CD14-positive monocyte (primary cell): ENCODE data around the gene INTS6. TPM values are rescaled to one million over a fixed set of nuclear protein-coding genes. Genes with fewer than 3 reads are reported as not detected.

Experiments
- DNase-seq, 3 donors: peaks; one replicate each; pipeline ENCODE4 v3.0.0-alpha.2; 2011 to 2022
- H2AFZ ChIP-seq: 2 replicates; pipeline ENCODE4 v1.6.0; 2012; ENCODE audit warnings: mild to moderate bottlenecking, low read depth, low read length, inconsistent platforms; ENCODE audit not compliant: insufficient read depth, poor library complexity, severe bottlenecking
- H3K27ac ChIP-seq, 2 donors: 1 replicate in 1 of 2; 2 replicates in 1 of 2; pipeline ENCODE4 v1.5.1; 2012 to 2013; ENCODE audit warnings: low read length in 2 of 2, control low read depth in 1 of 2, inconsistent platforms in 1 of 2, low read depth in 1 of 2, mild to moderate bottlenecking in 1 of 2
- H3K27me3 ChIP-seq, 2 donors: one replicate each; pipeline versions ENCODE4 v1.6.0 to v1.6.1; 2011 to 2013; ENCODE audit warnings: low read length in 2 of 2; ENCODE audit not compliant: control insufficient read depth in 2 of 2, insufficient read depth in 2 of 2
- H3K36me3 ChIP-seq, 2 donors: replicated peaks in 1 of 2; 1 replicate in 1 of 2; 2 replicates in 1 of 2; pipeline versions ENCODE4 v1.5.1 to v1.6.1; 2012 to 2013; ENCODE audit warnings: low read length in 2 of 2, control low read depth in 1 of 2, inconsistent platforms in 1 of 2, mild to moderate bottlenecking in 1 of 2; ENCODE audit not compliant: insufficient read depth in 2 of 2, control insufficient read depth in 1 of 2
- H3K4me1 ChIP-seq, 2 donors: 1 replicate in 1 of 2; 2 replicates in 1 of 2; pipeline versions ENCODE4 v1.5.1 to v1.6.1; 2012 to 2013; ENCODE audit warnings: low read length in 2 of 2, control low read depth in 1 of 2, inconsistent platforms in 1 of 2, mild to moderate bottlenecking in 1 of 2, moderate library complexity in 1 of 2; ENCODE audit not compliant: insufficient read depth in 2 of 2, control insufficient read depth in 1 of 2
- H3K4me2 ChIP-seq: replicated peaks from 2 replicates; pipeline ENCODE3; 2012; ENCODE audit warnings: low read length, moderate library complexity, mild to moderate bottlenecking; ENCODE audit not compliant: poor library complexity, severe bottlenecking; ENCODE audit errors: extremely low read depth
- H3K4me3 ChIP-seq, 3 experiments: fragments of 200-600 bp in 1 of 3; sonication (generic) in 1 of 3; replicated peaks in 1 of 3; 1 replicate in 2 of 3; 2 replicates in 1 of 3; pipeline ENCODE4 v1.5.1; 2011 to 2013; ENCODE audit warnings: low read length in 3 of 3, mild to moderate bottlenecking in 3 of 3, control low read depth in 2 of 3, low read depth in 2 of 3, inconsistent platforms in 1 of 3, moderate library complexity in 1 of 3
- H3K79me2 ChIP-seq: 2 replicates; pipeline ENCODE4 v1.6.0; 2012; ENCODE audit warnings: mild to moderate bottlenecking, control low read depth, inconsistent platforms, low read length, moderate library complexity; ENCODE audit not compliant: insufficient read depth
- H3K9ac ChIP-seq: 2 replicates; pipeline ENCODE4 v1.6.0; 2017; ENCODE audit warnings: low read length, mild to moderate bottlenecking; ENCODE audit not compliant: insufficient read depth, poor library complexity, severe bottlenecking
- H3K9me3 ChIP-seq, 2 donors: replicated peaks in 1 of 2; 1 replicate in 1 of 2; 2 replicates in 1 of 2; pipeline versions ENCODE4 v1.5.1 to v1.6.1; 2012 to 2013; ENCODE audit warnings: low read length in 2 of 2, control low read depth in 1 of 2; ENCODE audit not compliant: control insufficient read depth in 1 of 2, insufficient read depth in 1 of 2
- H4K20me1 ChIP-seq: 2 replicates; pipeline ENCODE4 v1.6.0; 2012; ENCODE audit warnings: mild to moderate bottlenecking, low read length, control low read depth, moderate library complexity; ENCODE audit not compliant: insufficient read depth
- H3K27ac Mint-ChIP-seq, 7 donors: one replicate each; pipeline ENCODE4 v1.8.0; 2020; ENCODE audit warnings: mild to moderate bottlenecking in 7 of 7, mixed read lengths in 7 of 7, moderate library complexity in 6 of 7, inconsistent platforms in 2 of 7
- H3K27me3 Mint-ChIP-seq, 3 donors: one replicate each; pipeline ENCODE4 v1.8.0; 2021 to 2022; ENCODE audit warnings: low read depth in 3 of 3, mild to moderate bottlenecking in 3 of 3, mixed read lengths in 3 of 3, moderate library complexity in 3 of 3, inconsistent platforms in 1 of 3
- H3K36me3 Mint-ChIP-seq, 2 donors: one replicate each; pipeline ENCODE4 v1.8.0; 2020; ENCODE audit warnings: mixed read lengths in 2 of 2, inconsistent platforms in 1 of 2, mild to moderate bottlenecking in 1 of 2
- H3K4me1 Mint-ChIP-seq: one replicate; pipeline ENCODE4 v1.8.0; 2020; ENCODE audit warnings: mild to moderate bottlenecking, mixed read lengths
- H3K4me3 Mint-ChIP-seq, 2 donors: one replicate each; pipeline ENCODE4 v1.8.0; 2020; ENCODE audit warnings: mild to moderate bottlenecking in 2 of 2, mixed read lengths in 2 of 2, moderate library complexity in 1 of 2
- H3K9me3 Mint-ChIP-seq, 7 donors: one replicate each; pipeline ENCODE4 v1.8.0; 2020 to 2022; ENCODE audit warnings: mixed read lengths in 7 of 7, mild to moderate bottlenecking in 6 of 7, moderate library complexity in 6 of 7, inconsistent platforms in 2 of 7
- CTCF ChIP-seq: fragments of 200-600 bp; IDR thresholded peaks from one replicate; pipeline ENCODE4 v1.8.0; 2022; ENCODE audit warnings: antibody characterized with exemption, mild to moderate bottlenecking
- WGBS: methylation state at CpG from one replicate; pipeline ENCODE4 v1.1.5; 2013; ENCODE audit warnings: missing lambda C conversion rate; ENCODE audit not compliant: insufficient coverage; 5-methylcytosine and 5-hydroxymethylcytosine counted together
- intact Hi-C, 2 donors: fragments of 100-400 bp; cut with micrococcal nuclease; formaldehyde crosslinking; loops; one replicate each; pipeline versions ENCODE4 v1.15.0 to v1.15.1; 2023
- polyA plus RNA-seq, 3 donors: library from polyadenylated mRNA; depleted of rRNA in 1 of 3; unstranded in 2 of 3; stranded (reverse) in 1 of 3; fragments of 300-500 nt in 2 of 3; fragments of >200 nt in 1 of 3; fragmentation: Illumina TruSeq in 2 of 3; gene quantifications; 1 replicate in 2 of 3; 2 replicates in 1 of 3; pipeline ENCODE4 v1.2.3, GENCODE V29; 2012 to 2021

Gene INTS6
- polyA plus RNA-seq, 3 donors = 10.8 to 13.2 (median 11.6) TPM

- Mint-ChIP-seq H3K9me3 (peaks cover 7 to 12% (median 9%) of the 10 kb centered on the region in 7 donors), H3K36me3 (peaks cover 48 to 68% of the 10 kb centered on the region in 2 donors), H3K4me3 (no peak overlapping the region), H3K27me3 (no peaks in the 10 kb centered on the region), H3K4me1 (peaks cover 3% of the 10 kb centered on the region), H3K27ac (peak overlapping the region in 1 of 7 donors; percentile 21)
- Histone ChIP-seq H3K27ac (no peak overlapping the region), H3K4me2 (no peak overlapping the region), H3K4me1 (no peaks in the 10 kb centered on the region), H3K4me3 (no peak overlapping the region), H3K36me3 (peaks cover 37 to 63% of the 10 kb centered on the region in 2 donors), H3K27me3 (no peaks in the 10 kb centered on the region), H4K20me1 (peaks cover 34% of the 10 kb centered on the region), H3K9me3 (peaks cover 0 to 3% of the 10 kb centered on the region in 2 donors), H3K79me2 (peaks cover 25% of the 10 kb centered on the region), H2AFZ (no peak overlapping the region), H3K9ac (no peak overlapping the region)
- DNase-seq = no peak
- intact Hi-C loops = no loop called here
- no CpG with 5 or more reads among the region's 3 CpGs for WGBS
- no peak for TF ChIP-seq CTCF
Observed at GRCh38 chr13:51412431-51412830, 40.4 kb downstream of the INTS6 start.

GRCh38 chr13:51405176-51405575 is 47.7 kb downstream of the INTS6 start:
- no peak overlapping the region for H3K4me3 ChIP-seq
- peaks cover 37% of the 10 kb centered on the region for H3K79me2 ChIP-seq
- Mint-ChIP-seq H3K27ac (peak overlapping the region in 2 of 7 donors; percentile 12 to 58), H3K36me3 (peaks cover 31 to 49% of the 10 kb centered on the region in 2 donors), H3K27me3 (no peaks in the 10 kb centered on the region), H3K9me3 (peaks cover 0 to 3% (median 0%) of the 10 kb centered on the region in 7 donors), H3K4me3 (no peak overlapping the region), H3K4me1 (peaks cover 17% of the 10 kb centered on the region)
- H3K4me2 ChIP-seq = no peak overlapping the region
- no peak for DNase-seq
- peaks cover 74% of the 10 kb centered on the region for H4K20me1 ChIP-seq
- no peak overlapping the region for H2AFZ ChIP-seq
- no peak overlapping the region for H3K9ac ChIP-seq
- TF ChIP-seq CTCF = no peak
- H3K4me1 ChIP-seq = peaks cover 0 to 4% of the 10 kb centered on the region in 2 donors
- intact Hi-C loops = no loop called here
- H3K36me3 ChIP-seq = peaks cover 10 to 33% of the 10 kb centered on the region in 2 donors
- no peaks in the 10 kb centered on the region for H3K27me3 ChIP-seq
- no peak overlapping the region for H3K27ac ChIP-seq
- 20% methylated on average over 1 of the region's 2 CpGs for WGBS
- H3K9me3 ChIP-seq = no peaks in the 10 kb centered on the region
